ENCODE results near the gene RAMP1. TPM values are rescaled to one million over a fixed set of nuclear protein-coding genes. Genes with fewer than 3 reads are reported as not detected.

Gene RAMP1
- total RNA-seq, 2 experiments from 2014 or later, result 8.1 to 9.6 TPM

DNA sequence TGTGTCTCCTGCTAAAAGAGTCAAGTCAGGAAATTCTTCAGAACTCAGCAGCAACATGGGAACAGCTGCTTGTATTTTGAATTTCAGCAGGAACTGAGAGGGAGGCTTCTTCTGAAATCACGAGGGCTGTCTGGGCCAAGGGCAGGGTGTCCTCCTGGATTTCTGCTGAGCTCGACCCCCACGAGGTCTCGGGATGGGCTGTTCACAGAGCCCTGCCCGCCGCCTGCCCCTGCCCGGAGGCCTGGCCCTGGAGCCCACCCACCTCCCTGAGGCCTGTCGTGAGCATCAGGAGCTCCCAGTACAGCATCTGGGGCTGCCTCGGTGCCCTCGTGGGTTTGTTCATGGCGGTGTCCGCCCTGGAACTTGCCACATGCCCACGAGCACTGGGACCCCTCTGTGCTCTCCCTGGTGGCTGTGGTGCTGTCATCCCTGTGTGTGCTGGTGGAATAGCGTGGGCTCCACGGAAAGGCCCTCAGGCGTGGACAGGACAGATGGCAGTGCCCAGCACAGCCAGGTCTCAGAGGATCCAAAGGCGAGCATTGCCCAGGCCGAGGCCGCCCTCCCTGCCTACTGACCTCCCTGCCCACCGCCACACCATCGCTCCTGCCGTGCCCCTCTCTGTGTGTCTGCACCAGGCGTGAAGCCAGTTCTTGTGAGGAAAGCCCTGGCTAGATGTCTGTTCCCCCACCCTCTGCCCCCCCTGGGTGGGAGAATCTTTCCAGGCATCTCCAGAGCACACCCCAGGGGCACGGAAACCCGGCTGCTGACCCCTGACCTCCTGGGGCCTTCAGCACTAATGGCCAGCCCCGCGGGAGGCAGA lies 25.9 kb downstream of the RAMP1 start:
- ChIA-PET CTCF (no interaction called here), POLR2A (no interaction called here)
- no peak for DNase-seq
- H3K4me3 Mint-ChIP-seq, result no peak overlapping the region
- no peaks in the 10 kb centered on the region for H3K36me3 Mint-ChIP-seq (ENCODE audit: low read depth)
- no peaks in the 10 kb centered on the region for H3K27me3 Mint-ChIP-seq
- no peak overlapping the region for H3K27ac Mint-ChIP-seq
- no peaks in the 10 kb centered on the region for H3K9me3 Mint-ChIP-seq
- H3K4me1 Mint-ChIP-seq, result peaks cover 8% of the 10 kb centered on the region

DNA sequence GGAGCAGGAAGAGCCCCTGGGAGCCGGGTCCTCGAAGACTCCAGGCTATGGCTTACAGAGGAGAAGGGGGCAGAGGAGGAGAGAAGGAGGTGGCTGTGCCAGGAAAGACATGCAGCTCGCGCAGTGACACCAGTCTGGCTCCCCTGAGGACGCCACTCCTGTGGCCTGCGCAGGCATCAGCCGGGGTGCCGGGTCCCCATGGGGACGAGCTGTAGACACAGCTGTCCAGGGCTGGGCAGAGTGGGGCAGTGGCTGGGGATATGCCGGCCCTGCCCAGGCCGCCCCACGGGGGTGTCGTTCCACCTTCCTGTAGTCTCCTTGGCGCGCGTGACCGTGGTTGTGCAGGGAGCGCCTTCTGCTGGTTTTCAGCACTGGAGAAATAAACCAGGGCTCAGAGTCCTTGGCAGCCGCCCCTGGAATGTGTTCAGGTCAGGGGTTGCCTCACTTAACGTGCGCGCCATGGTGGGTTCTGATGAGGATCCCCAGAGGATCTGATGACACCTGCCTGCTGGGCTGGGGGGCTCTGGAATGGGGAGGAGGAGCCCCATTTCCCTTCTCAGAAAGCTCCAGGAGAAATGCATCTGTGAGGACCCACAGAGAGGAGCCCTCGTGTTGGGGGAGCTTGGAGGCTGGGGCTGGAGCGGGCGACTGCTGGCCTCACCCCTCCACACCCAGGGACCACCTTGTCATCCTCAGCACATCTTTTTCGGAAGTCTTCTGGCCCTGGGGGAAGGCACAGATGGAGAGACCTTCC lies 26.7 kb downstream of the RAMP1 start:
- H3K27me3 Mint-ChIP-seq, result no peaks in the 10 kb centered on the region
- ChIA-PET CTCF (no interaction called here), POLR2A (no interaction called here)
- H3K27ac Mint-ChIP-seq, result no peak overlapping the region
- H3K9me3 Mint-ChIP-seq, result no peaks in the 10 kb centered on the region
- no peaks in the 10 kb centered on the region for H3K36me3 Mint-ChIP-seq (ENCODE audit: low read depth)
- no peak overlapping the region for H3K4me3 Mint-ChIP-seq
- no peak for DNase-seq
- peaks cover 10% of the 10 kb centered on the region for H3K4me1 Mint-ChIP-seq

DNA sequence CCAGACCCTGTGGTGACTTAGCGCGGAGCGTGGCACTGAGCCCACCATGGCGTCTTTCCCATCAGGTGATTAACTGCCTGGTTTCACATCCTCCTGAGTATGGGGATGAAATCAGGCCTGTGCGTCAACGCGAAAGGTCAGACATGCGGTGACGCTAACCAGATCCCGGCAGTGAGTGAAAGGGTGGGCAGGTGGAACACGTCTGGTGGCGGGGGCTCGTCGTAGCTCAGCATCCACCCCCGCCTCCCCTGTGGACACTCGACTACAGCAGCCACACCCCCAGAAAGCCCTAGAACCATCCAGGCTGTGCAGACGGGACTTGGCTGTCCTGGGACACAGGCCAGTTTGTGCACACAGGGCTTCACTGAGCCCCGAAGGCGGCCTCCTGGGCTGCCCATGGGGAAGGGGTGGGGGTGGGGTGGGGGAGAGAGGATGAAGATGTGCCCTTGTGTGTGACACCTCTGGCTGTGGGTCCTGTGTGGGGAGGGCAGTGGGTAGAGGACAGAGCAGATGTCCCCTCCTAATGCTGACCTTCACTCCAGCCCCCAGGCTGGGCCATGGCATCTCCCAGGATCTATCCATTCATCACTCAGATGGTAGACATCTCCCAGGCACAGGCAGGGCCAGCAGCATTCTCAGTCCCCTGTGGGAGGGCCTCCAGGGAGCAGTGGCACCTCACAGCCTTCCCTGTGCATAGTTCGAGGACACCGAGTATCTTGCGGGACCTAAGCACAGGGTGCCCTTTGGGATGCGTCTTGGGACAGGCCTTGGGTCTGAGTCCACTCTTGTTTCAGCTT lies 27.5 kb downstream of the RAMP1 start:
- Mint-ChIP-seq H3K27ac (no peak overlapping the region), H3K4me1 (peaks cover 11% of the 10 kb centered on the region), H3K4me3 (no peak overlapping the region), H3K36me3 (ENCODE audit: low read depth) (peaks cover 1% of the 10 kb centered on the region), H3K27me3 (no peaks in the 10 kb centered on the region), H3K9me3 (no peaks in the 10 kb centered on the region)
- ChIA-PET POLR2A (no interaction called here), CTCF (no interaction called here)
- no peak for DNase-seq

DNA sequence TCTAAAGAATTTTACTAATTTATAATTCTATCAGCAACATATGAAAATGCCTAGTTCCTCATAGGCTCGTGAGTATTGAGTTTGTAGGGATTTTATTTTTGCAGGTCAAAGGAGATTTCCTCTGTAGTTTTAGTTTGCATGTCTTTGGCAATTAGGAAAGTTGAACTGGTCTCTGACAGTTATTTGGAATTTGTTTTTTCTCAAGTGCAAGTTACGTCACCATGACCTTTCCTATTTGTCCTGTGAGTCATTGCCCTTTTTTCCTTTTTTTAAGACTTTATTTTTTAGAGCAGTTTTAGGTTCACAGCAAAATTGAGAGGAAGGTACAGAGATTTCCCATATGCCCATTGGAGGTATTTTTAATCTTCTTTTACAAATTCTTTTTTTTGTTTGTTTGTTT lies 29.0 kb downstream of the RAMP1 start:
- CTCF ChIA-PET, result no interaction called here
- Mint-ChIP-seq H3K36me3 (ENCODE audit: low read depth) (peaks cover 2% of the 10 kb centered on the region), H3K9me3 (no peaks in the 10 kb centered on the region), H3K27ac (no peak overlapping the region), H3K4me1 (peaks cover 26% of the 10 kb centered on the region), H3K4me3 (no peak overlapping the region), H3K27me3 (no peaks in the 10 kb centered on the region)
- POLR2A ChIA-PET, result no interaction called here
- no peak for DNase-seq

DNA sequence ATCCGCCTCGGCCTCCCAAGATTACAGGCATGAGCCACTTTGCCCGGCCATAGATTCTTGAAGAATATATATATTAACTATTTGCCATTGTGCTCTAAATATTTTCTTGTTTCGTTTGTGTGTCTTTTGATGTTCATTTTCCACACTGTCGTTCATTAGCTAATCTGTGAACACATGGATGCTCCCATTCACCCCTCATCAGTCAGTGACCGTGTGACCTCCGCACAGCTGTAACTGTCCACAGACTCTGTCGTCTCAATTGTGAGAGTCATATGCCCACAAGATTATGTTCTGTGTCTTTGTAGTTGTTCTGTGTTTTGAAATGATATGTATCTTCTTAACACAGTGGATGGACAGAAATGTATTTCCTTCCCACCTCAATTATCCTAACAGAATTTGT lies 29.6 kb downstream of the RAMP1 start:
- H3K4me3 Mint-ChIP-seq, result no peak overlapping the region
- no peak overlapping the region for H3K27ac Mint-ChIP-seq
- no peak for DNase-seq
- ChIA-PET POLR2A (no interaction called here), CTCF (no interaction called here)
- no peaks in the 10 kb centered on the region for H3K9me3 Mint-ChIP-seq
- peaks cover 2% of the 10 kb centered on the region for H3K36me3 Mint-ChIP-seq (ENCODE audit: low read depth)
- peaks cover 29% of the 10 kb centered on the region for H3K4me1 Mint-ChIP-seq
- H3K27me3 Mint-ChIP-seq, result no peaks in the 10 kb centered on the region

DNA sequence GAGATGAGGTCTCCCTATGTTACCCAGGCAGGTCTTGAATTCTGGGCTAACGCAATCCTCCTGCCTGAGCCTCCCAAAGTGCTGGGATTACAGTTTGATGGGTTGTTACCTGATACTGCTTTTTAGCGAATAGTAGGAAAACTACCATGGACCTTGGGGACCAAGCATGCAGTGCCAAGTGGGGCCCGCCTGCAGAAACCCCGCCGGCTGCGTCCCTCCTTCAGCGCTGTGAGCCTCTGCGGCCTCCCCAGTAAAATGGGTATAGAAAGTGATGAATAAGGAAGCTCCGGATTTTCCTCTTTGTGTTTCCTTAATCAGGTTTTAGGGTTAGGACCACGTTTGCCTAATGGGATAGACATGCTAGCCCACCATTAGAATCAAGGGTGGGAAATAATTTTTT lies 30.4 kb downstream of the RAMP1 start:
- Mint-ChIP-seq H3K36me3 (ENCODE audit: low read depth) (peaks cover 2% of the 10 kb centered on the region), H3K27ac (no peak overlapping the region), H3K4me3 (no peak overlapping the region), H3K27me3 (no peaks in the 10 kb centered on the region), H3K4me1 (peaks cover 29% of the 10 kb centered on the region), H3K9me3 (no peaks in the 10 kb centered on the region)
- ChIA-PET CTCF (no interaction called here), POLR2A (interaction anchor here (1.2 kb wide), 1 partner anchor 9 kb away, joined by 3 read pairs; no protein-coding TSS in a partner anchor)
- DNase-seq, result no peak

DNA sequence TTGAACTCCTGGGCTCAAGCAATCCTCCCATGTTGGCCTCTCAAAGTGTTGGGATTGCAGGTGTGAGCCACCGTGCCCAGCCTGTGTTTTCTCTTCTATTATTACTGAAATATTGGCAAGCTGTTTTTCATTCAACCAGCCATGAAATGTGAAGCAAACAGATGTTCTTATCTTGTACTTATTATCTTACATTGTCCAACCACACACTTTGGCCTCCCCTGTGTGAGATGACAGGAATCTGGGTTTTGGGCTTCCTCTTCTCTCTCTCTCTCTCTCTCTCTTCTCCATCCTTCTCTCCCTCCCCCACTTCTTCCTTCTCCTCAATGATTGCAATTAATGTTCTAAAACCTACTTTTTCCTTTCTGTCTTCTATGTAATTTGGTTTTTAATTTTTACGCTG lies 33.1 kb downstream of the RAMP1 start:
- POLR2A ChIA-PET, result no interaction called here
- H3K36me3 Mint-ChIP-seq (ENCODE audit: low read depth), result peaks cover 3% of the 10 kb centered on the region
- no peaks in the 10 kb centered on the region for H3K27me3 Mint-ChIP-seq
- H3K4me3 Mint-ChIP-seq, result no peak overlapping the region
- H3K27ac Mint-ChIP-seq, result peak overlapping the region; percentile 27
- H3K9me3 Mint-ChIP-seq, result no peaks in the 10 kb centered on the region
- H3K4me1 Mint-ChIP-seq, result peaks cover 39% of the 10 kb centered on the region
- no peak for DNase-seq
- CTCF ChIA-PET, result interaction anchor here (0.6 to 1.0 kb wide), 2 partner anchors 34 to 392 kb away, joined by 3 read pairs; no protein-coding TSS in a partner anchor

DNA sequence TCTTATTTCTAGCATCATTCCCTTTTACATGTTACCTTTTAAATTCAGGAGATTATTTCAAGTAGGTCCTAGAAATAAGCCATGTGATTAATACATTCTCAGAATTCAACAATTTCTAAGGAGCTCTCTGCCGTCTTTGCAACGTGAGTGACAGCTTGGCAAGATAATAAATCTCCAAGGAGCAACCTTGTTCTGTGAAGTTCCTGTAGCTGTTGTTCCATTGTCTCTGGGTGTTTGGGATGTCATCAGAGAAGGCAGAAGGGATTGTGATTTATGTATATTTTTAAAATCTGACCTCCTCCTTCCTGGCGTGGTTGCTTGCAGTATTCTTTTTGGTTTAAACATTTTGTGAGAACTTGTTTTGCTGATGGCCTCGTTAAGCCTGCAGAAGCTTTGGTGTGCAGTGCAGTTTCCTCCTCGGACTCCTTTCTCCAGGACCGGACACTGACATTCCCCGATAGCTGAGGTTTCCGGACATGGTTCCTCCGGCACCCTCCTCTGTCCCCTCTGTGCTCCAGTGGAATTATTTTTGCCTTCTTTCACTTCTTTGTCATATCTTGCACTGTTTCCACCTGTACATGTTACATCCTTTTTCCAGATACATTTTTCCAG lies 33.7 kb downstream of the RAMP1 start:
- POLR2A ChIA-PET, result no interaction called here
- Mint-ChIP-seq H3K36me3 (ENCODE audit: low read depth) (peaks cover 5% of the 10 kb centered on the region), H3K27ac (peak overlapping the region; percentile 27), H3K9me3 (no peaks in the 10 kb centered on the region), H3K27me3 (no peaks in the 10 kb centered on the region), H3K4me3 (no peak overlapping the region), H3K4me1 (peaks cover 45% of the 10 kb centered on the region)
- CTCF ChIA-PET, result no interaction called here
- no peak for DNase-seq

DNA sequence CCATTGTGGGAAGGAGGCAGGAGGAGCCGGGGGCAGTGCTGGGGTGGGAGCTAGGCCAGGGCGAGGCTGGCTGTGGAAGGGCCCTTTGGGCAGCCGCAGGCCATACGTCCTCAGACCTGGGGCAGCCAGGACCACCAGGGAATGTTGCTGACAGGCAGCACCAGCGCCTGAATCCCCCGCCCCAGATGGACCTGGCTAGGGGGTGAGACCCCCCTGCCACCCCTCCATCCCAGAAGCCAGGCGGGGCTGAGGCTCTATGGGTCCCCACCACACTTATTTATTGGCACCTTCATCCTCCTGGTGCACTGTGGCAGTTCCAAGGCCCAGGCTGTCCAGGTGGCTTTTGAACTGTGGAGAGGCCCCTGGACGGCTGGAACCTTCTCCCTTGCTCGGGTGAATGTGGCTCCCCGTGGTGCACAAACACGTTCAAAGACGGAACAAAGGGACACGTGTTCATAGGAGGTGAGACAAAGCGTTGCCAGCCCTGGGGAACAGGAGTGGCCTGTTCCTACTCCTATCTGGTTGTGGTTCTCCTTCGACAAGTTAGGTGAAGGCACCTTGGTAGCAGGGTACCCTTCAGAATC lies 35.1 kb downstream of the RAMP1 start:
- peaks cover 57% of the 10 kb centered on the region for H3K4me1 Mint-ChIP-seq
- H3K9me3 Mint-ChIP-seq, result no peaks in the 10 kb centered on the region
- no peak for DNase-seq
- ChIA-PET POLR2A (no interaction called here), CTCF (no interaction called here)
- H3K36me3 Mint-ChIP-seq (ENCODE audit: low read depth), result peaks cover 8% of the 10 kb centered on the region
- H3K4me3 Mint-ChIP-seq, result no peak overlapping the region
- H3K27me3 Mint-ChIP-seq, result no peaks in the 10 kb centered on the region
- no peak overlapping the region for H3K27ac Mint-ChIP-seq

DNA sequence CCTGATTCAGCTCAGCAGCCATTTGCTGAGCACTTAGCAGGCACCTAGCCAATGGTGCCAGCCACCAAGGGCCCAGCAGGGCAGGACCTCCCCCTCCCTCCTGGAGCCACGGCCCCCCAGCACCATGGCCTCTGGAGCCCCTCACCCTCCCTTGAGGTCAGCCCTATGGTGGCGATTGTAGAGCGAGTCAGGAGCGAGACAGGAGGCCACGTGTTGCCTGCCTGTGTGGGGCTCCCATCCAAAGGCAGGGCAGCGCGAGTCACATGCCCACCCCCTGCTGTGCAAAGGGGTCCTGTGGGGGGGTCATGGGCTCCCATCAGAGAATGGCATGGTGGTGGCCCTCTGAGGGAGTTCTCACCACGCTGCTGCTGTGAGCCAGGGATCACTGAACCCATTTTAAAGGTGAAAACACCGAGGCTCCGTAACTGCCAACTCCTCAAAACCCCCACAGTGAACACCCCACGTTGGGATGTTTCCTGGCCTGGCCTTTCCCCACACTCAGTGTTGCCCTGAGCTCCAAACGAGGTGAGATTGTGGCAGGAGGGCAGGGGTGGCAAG lies 35.6 kb downstream of the RAMP1 start:
- no peak overlapping the region for H3K4me3 Mint-ChIP-seq
- peaks cover 8% of the 10 kb centered on the region for H3K36me3 Mint-ChIP-seq (ENCODE audit: low read depth)
- DNase-seq, result no peak
- peaks cover 63% of the 10 kb centered on the region for H3K4me1 Mint-ChIP-seq
- H3K9me3 Mint-ChIP-seq, result no peaks in the 10 kb centered on the region
- H3K27me3 Mint-ChIP-seq, result no peaks in the 10 kb centered on the region
- CTCF ChIA-PET, result no interaction called here
- POLR2A ChIA-PET, result no interaction called here
- no peak overlapping the region for H3K27ac Mint-ChIP-seq

DNA sequence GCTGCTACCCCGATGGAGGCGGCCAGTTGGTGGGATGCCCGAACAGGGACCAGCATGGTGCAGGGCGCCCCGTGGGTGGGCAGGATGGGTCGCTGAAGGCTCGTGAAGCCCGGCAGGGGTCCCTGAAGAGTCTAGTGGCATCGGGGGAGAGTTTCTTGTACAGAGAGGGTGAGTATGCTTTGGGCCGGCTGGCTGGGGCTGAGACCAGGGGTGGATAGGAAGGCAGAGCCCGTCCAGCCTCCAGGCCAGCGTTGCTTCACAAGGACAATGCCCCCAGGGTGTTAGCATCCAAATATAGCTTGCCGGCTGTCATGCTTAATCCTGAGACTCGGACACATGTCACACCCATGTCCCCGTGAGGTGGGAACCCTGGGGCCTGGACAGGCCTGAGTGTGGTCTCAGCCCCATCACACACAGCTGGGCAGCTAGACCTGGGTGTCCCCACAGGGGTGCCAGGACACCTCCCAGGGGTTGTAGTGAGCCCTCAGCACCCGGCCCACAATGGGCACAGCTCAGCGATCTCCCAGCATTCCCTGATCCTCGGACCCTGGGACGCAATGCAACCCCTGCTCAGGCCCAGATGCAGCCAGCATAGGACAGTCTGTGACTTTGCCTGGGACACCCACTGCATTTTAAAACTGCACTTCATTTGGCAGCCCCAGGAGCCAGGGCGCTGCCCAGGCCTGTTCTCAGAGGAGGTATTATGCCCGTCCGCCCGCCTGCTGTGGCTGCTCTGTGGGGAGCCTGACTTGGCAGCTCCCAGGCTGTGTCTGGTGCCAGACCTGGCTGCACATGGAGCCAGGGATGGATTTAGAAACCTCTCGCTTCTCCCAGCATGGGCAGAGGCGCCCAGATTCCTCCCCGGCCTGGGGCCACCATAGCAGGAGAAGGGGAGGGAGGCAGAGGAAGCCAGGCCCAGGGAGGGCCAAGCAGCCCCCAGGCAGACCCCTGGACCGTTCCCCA lies 36.4 kb downstream of the RAMP1 start:
- peaks cover 8% of the 10 kb centered on the region for H3K36me3 Mint-ChIP-seq (ENCODE audit: low read depth)
- no peak for DNase-seq
- POLR2A ChIA-PET, result no interaction called here
- H3K4me3 Mint-ChIP-seq, result no peak overlapping the region
- H3K27me3 Mint-ChIP-seq, result no peaks in the 10 kb centered on the region
- H3K9me3 Mint-ChIP-seq, result no peaks in the 10 kb centered on the region
- peaks cover 63% of the 10 kb centered on the region for H3K4me1 Mint-ChIP-seq
- CTCF ChIA-PET, result no interaction called here
- no peak overlapping the region for H3K27ac Mint-ChIP-seq

DNA sequence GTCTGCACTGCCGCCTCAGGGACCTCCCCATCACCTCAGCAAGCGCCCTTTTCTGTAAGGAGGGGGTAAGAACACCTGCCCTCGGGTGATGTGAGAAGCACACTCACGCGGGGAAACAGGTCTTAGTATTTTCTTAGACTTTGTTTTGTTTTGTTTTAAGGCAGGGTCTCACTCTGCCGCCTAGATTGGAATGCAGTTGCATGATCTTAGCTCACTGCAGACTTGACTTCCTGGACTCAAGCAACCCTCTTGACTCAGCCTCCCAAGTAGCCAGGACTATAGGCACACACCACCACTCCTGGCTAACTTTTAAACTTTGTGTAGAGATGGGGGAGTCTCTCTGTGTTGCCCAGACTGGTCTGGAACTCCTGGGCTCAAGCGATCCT lies 37.1 kb downstream of the RAMP1 start:
- Mint-ChIP-seq H3K27me3 (no peaks in the 10 kb centered on the region), H3K9me3 (no peaks in the 10 kb centered on the region), H3K27ac (peak overlapping the region; percentile 54), H3K4me1 (peaks cover 69% of the 10 kb centered on the region), H3K36me3 (ENCODE audit: low read depth) (peaks cover 8% of the 10 kb centered on the region), H3K4me3 (no peak overlapping the region)
- ChIA-PET POLR2A (no interaction called here), CTCF (no interaction called here)
- DNase-seq, result no peak

Data from activated CD4-positive, alpha-beta memory T cell treated with anti-CD3 and anti-CD28 coated beads, Interleukin-2, amount 10 ng/mL, durations not matched to agents 7 days and 5 days (primary cell).